GM13976 (cell line): ENCODE results near the gene KRTAP19-5.
"Not testable (repeated sequence)": the region's sequence is repeated elsewhere in the genome, so short reads cannot be mapped to it uniquely, and the experiment has no call there.

Source experiments
- DNase-seq: peaks from one replicate; pipeline ENCODE4 v3.0.0; 2012; ENCODE audit warnings: low spot score
- in situ Hi-C: fragments of 300-500 bp; cut with MboI; formaldehyde crosslinking; loops from one replicate; pipeline ENCODE4 v1.12.0; 2022; ENCODE audit warnings: low sequenced_read_pairs, mixed read lengths, inconsistent platforms; ENCODE audit not compliant: unreplicated experiment
- TF ChIP-seq, protein P1 (sequence below): IDR thresholded peaks from 2 replicates; pipeline ENCODE4 v1.5.1; 2012; ENCODE audit warnings: borderline replicate concordance, mild to moderate bottlenecking; ENCODE audit not compliant: insufficient read depth; ENCODE audit errors: extremely low read depth, missing control alignments, control extremely low read depth

KRTAP19-5 gene

DNA sequence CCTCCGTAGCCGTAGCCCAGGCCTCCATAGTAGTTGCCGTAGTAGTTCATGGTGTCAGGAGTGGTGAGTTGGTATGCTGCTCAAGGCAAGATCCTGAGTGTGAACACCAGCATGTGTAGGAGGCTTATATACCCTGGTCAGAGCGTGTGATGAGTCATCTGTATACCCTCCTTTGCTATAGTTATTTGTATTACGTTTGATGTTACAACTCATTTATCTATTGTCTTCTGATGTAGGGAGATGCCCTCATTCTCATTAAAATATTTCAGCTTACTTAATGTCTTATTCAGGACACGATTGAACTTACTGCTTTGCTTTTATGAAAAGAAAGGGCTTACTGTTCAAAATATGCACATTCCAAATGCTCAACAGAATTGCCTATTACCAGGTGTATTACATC lies at the start of gene KRTAP19-5:
TSS of gene KRTAP19-5 (minus strand) at position 101 of the 400 bp plus-strand sequence. CDS start at position 50, 51 bp downstream.
- TF ChIP-seq, protein P1, sequence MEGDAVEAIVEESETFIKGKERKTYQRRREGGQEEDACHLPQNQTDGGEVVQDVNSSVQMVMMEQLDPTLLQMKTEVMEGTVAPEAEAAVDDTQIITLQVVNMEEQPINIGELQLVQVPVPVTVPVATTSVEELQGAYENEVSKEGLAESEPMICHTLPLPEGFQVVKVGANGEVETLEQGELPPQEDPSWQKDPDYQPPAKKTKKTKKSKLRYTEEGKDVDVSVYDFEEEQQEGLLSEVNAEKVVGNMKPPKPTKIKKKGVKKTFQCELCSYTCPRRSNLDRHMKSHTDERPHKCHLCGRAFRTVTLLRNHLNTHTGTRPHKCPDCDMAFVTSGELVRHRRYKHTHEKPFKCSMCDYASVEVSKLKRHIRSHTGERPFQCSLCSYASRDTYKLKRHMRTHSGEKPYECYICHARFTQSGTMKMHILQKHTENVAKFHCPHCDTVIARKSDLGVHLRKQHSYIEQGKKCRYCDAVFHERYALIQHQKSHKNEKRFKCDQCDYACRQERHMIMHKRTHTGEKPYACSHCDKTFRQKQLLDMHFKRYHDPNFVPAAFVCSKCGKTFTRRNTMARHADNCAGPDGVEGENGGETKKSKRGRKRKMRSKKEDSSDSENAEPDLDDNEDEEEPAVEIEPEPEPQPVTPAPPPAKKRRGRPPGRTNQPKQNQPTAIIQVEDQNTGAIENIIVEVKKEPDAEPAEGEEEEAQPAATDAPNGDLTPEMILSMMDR = no peak
- in situ Hi-C loops = no loop called here

DNA sequence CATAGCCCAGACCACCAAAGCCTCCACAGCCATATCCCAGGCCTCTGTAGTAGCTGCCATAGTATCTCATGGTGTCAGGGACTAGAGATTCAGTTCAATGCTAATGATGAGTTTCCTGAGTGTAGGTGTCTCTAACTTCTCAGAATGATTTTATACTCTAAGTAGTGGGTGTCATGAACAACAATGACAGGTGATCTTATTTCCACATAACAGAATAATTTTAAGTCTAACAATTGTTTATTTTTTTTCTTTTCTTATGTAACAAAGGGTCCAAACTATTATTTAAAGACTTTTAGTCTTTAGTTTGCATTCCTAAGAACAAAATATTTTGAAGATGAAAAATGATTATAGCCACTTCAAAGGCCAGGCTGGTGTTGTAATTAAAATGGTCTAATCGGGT lies 39.8 kb upstream of the KRTAP19-5 start, which contains the start of gene KRTAP19-6:
TSS of gene KRTAP19-6 (minus strand) at position 101 of the 400 bp plus-strand sequence. CDS start at position 70, 31 bp downstream.
- DNase-seq = no peak
- TF ChIP-seq, protein P1 = no peak
- in situ Hi-C loops = loop anchor here (25.0 kb wide), 1 partner anchor 104 kb away; the partner anchor contains the start of genes KRTAP13-3, KRTAP13-4 and KRTAP15-1

More for the DNA sequence above, at the start of gene KRTAP19-5:
- DNase-seq = no peak

DNA sequence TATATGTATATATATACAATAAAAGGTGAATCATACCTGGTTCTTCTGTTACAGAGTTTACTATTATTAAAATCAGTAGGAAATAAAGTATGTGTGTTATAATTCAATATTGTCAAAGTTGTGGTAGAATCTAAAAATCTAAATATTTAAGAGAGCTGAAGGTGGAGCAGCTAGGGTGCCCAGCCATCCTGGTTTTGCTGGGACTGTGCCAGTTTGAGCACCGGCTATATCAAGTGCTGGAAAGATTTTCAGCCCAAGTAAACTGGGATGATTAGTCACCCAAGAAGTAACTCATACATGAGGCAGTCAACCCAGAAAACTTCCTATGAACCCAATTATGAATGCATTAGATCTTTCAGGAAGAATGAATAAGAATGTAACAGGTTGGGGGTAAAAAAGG lies 16.9 kb upstream of the KRTAP19-5 start:
- TF ChIP-seq, protein P1 = no peak
- in situ Hi-C loops = no loop called here
- DNase-seq = no peak

DNA sequence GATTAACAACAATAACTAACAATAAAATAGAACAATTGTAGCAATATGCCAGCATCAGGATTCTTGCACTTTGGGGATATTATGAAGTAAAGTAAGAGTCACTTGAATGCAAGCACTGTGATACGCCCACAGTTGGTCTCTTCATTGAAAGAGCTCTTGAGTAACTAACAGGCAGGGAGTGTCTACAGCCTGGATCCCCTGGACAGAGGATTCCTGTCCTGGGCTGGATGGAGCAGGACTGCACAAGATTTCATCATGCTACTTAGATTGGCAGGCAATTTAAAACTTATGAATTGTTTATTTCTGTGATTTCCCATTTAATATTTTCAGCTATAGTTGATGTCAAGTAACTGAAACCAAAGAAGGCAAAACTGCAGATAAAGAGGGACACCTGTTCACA lies 13.7 kb upstream of the KRTAP19-5 start:
- in situ Hi-C loops = no loop called here
- DNase-seq = no peak
- TF ChIP-seq, protein P1 = no peak

DNA sequence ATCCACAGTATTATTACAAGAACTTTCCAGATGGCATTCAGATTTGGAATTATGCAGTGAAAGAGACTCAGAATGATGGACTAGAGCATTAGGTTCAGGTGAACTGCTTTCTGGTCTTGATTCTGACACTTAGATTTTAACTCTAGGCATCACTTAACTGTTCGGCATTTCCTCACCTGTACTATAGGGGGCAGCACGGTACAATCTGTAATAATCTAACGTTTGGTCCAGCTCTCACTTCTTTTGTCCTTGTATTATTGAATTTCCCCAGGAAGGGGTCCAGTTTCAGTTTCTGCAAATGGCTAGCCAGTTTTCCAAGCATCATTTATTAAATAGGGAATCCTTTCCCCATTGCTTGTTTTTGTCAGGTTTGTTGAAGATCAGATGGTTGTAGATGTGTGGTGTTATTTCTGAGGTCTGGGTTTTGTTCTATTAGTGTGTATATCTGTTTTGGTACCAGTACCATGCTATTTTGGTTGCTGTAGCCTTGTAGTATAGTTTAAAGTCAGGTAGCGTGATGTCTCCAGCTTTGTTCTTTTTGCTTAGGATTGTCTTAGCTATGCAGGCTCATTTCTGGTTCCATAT lies 3.8 kb upstream of the KRTAP19-5 start:
- DNase-seq, in situ Hi-C loops: not testable (repeated sequence)
- TF ChIP-seq, protein P1 = peak; percentile 5

DNA sequence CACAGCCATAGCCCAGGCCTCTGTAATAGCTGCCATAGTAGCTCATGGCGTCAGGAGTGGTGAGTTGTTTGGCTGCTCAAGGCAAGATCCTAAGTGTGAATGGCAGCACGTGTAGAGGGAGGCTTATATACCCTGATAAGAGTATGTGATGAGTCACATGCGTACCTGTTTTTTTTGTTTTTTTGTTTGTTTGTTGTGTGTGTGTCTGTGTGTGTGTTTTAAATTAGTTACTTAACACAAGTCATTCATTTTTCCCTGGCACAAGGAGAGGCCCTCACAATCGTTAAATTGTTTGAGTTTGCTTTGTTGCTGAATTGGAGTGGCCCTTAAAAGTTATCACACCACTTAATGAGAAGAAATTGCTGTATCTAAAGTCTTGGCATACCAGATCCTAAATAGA lies 4.9 kb downstream of the KRTAP19-5 start, which contains the start of gene KRTAP19-4:
TSS of gene KRTAP19-4 (minus strand) at position 101 of the 400 bp plus-strand sequence. CDS start at position 46, 55 bp downstream.
- in situ Hi-C loops = no loop called here
- TF ChIP-seq, protein P1 = no peak
- no peak for DNase-seq
